ENCODE measurements around the gene STX8.
"Not testable (repeated sequence)": the region's sequence is repeated elsewhere in the genome, so short reads cannot be mapped to it uniquely, and the experiment has no call there.

The STX8 gene

DNA sequence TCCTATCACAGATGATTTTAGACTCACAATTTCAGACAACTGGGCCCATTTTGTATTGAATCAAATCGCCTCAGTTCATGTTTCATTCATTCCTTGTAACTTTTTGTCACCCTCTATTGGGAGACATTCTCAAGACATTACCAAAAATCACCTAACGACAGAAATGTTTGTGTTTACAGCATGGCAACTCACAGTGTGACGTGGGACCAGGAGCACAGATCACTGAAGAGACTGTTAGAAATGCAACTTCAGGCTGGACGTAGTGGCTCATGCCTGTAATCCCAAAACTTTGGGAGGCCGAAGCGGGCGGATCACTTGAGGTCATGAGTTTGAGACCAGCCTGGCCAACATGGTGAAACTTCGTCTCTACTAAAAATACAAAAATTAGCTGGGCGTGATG lies 304.7 kb downstream of the STX8 start:
- no peak for DNase-seq (ENCODE audit: low read depth in 2 of 3, low spot score in 1 of 3)

DNA sequence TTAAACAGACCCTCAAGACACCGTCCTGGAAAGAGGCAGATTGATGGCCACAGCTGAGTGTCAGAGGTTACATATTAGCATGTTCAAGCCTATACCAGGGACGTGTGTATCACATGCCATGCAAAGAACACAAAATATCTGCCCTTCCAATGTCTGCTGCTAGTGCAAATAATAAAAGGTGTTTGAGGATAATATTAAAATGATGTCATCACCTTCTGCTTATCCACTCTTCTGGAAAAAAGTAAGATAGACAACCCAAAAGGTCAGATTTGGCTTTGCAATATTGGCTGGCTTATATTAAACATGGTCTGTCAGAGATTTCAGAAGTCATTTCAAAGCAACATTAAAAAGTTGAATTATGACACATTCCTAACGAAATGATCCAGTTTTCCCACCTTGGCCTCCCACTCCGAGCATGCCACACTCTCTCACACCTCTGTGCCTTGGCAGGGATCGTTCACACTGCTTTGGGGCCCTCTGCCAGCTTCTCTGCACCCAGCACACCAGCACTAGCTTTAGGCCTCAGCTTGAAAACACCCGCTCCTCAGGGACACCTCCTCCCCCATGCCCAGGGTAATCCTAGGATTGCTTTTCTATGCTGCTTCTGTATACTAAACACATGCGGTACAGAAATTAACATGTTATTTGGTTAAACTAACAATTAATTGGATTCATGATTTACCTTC lies 306.1 kb downstream of the STX8 start:
- DNase-seq (ENCODE audit: low read depth in 2 of 3, low spot score in 1 of 3), result no peak

DNA sequence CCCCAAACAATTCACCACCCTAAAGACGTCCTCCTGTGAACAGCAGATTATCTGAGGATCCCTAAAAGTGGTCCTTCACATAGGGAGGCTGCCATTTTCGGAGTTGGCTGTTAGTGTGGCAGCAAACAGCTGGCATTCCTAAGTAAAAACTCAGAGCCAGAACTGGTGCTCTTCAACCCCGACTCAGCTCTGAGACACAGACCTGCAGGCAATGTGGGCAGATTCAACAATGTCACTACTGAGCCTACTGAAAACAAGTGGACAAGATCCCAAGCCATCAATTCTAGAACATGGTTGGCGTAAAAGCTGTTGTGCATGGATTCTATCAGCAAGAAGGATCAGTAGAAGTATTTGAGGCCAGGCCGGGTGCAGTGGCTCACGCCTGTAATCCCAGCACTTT lies 307.1 kb downstream of the STX8 start:
- no peak for DNase-seq (ENCODE audit: low read depth in 2 of 3, low spot score in 1 of 3)

DNA sequence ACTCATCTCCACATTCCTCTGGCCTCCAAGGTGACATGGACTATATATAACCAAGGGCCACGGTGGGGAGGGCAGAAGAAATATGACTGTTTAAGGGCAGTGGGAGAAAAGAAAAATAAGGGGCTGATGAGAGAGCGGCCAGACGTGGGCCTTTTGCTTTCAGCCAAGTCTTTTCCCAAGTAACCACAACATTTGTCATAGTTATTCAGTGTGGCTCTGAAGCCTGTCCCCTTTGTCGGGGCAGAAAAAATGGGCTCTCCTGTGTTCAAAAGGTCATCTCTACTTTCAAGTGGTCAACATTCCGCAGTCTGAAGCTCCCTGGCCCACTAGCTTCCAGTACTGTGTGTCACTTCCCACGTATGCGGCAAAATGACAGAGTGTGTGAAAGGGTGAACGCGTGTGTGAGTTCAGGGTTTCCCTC lies 308.9 kb downstream of the STX8 start:
- DNase-seq (ENCODE audit: low read depth in 2 of 3, low spot score in 1 of 3), result no peak

DNA sequence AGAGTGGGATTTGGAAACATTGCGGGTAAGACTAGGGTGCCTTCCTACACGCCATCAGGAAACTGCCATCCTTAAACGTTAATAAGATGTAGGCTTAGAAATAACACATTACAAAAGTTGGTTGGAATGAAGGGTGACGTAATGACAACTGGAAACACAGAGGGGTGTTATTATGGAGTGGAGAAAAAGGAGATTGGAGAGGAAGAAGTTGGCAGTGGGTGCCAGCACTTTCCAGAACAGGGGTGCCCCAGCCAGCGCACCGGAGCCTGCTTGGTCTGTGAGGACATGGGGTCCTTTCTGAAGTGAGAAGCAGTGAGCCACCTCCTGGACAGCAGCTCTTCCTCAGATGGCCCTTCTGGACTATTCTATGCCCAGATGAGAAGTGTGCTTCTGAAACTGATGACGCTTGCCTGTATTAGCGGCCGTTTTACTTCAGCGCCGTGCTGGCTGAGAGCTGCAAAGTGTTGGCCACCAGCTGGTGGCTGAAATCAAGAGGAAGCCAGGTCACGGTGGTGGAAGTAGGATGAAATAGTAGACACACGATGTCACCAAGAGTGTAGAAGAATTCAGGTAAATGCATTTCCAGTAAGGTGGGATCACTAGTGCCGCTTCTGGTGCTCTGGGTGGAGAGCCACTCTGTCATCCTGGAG lies 309.5 kb downstream of the STX8 start:
- DNase-seq (ENCODE audit: low read depth in 2 of 3, low spot score in 1 of 3), result no peak

DNA sequence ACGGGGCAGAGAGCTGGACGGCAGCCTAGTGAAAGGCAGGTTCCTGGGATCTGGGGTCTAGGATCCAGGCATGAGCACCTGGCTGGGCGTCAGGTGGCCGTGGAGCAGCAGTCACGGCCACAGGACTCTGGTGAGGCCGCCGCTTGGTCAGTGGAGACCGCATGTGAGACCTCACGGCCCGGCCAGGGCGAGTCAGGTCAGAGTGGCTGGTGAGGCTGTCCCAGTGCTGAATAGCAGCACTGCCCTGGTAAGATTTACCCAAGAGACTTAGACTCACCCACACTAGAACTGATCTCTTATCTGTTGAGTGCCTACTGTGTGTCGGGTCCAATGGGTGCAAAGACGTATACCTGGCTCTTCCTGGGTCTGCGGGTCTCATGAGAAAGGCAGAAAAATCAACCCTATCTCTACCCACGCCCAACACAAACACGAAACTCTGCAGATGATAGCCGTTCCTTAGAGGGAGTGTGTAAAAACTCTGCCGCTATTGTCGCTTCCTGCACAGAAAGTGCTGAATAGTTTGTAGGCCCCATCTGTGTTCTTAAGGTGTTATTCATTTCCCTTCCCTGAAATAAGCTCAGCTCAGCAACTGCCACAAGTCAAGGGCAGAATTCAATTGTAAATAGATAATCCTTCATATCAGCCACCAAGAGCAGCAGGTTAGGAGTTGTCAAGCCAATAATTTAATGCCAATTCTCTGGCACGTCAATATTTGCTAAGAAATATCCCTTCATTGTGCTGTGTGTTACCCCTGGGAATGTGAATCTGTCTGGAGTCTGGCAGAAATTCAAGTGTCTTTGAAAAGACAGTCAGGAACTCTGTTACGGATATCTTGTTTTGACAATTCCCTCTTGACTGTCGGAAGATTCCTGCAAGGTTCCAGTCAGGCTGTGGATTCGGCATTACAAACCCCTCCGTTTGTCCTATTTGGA lies 314.3 kb downstream of the STX8 start:
- DNase-seq (ENCODE audit: low read depth in 2 of 3, low spot score in 1 of 3), result no peak

- no peak for DNase-seq (ENCODE audit: low read depth in 2 of 3, low spot score in 1 of 3)
Measured at GRCh38 chr17:9259419-9259818, 316.2 kb downstream of the STX8 start.

DNA sequence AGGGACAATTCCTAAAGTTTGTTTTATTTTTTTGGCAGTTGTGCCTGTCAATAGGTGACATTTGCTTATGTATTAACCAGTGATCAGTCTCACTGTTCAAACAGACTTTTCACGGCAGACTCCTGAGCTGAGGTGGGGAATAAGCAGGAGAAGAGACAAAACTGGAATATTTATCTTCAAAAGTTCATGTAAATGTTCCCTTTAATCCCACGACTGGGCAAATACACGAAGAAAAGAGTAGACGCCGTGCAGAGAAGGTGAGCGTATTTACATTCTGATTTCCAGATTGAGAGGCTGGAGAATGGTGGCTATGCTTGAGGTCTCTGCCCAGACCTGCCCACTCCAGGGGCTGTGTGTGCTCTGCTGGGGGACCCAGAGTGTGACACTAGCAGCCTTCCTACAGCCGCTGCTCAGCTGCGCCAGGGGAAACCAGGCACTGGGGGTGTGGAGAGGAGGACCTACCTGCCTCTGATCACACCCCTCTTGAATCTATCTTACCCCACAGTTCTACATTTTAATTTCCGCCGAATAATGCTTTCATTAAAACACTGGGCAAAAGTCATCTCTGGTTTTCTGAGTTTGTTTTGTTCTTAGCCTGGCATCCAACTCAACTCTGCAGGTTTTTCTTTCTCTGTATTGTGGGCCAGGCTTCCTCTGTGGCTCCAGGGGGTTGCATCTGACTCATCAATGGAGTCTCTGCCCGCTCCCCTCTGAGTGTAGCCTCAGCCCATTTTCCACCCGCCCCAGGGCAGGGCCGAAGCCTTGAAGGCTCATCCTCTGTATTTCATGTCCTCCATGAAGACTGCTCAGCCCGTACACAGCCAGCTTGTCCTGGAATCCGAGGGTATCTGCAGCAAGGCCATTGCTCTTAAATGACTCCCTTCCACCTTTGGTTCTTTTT lies 317.3 kb downstream of the STX8 start:
- DNase-seq (ENCODE audit: low read depth in 2 of 3, low spot score in 1 of 3), result no peak

DNA sequence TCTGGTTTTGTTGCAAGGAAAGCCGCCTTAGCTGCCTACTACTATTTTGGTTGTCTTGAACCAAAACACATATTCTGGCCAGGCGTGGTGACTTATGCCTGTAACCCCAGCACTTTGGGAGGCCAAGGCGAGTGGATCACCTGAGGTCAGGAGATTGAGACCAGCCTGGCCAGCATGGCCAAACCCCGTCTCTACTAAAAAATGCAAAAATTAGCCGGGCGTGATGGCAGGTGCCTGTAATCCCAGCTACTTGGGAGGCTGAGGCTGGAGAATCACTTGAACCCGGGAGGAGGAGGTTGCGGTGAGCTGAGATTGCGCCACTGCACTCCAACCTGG lies 318.0 kb downstream of the STX8 start:
- DNase-seq (ENCODE audit: low read depth in 2 of 3, low spot score in 1 of 3), result not testable (repeated sequence)

DNA sequence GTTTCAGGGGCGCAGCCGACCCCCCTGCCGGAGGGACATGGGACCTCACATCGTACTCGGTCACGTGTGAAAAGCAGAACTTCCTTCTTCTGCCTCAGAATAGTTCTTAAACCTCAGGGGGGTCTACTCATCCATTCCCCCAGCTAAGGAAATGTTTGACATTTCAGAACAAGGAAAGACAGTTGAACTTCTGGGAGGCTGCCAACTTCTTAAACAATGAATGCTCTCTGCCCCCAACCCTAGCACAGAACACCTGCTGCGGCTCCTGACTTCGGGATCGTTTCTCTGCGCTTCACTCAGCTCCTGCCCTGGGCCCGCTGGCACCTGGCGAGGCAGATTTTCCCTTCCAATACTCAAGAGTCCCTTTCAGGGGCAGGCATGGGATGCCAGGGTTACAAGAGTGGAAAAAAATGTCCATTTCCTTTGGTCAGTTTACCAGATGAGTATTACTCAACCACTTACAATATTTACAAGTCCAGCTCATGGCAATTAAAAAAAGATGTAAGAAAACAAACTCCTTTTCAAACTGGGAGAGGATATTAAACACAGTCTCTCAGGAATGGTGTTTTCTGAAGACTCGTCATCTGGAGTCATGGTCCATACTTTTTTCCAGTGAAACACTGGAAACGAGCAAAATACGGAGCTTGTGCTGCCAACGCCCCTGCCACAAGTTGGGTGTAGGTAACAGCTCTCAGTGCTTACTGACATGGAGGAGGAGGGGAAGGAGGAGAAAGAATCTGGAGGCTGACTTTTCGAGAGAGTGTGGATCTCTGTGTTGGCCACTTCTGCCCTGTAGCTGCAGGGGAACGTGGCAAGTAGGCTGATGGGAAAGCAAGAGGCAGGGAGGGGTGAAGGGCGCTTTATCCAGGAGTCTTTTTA lies 318.6 kb downstream of the STX8 start:
- no peak for DNase-seq (ENCODE audit: low read depth in 2 of 3, low spot score in 1 of 3)

GRCh38 chr17:9256361-9256750 lies 319.3 kb downstream of the STX8 start:
- no peak for DNase-seq (ENCODE audit: low read depth in 2 of 3, low spot score in 1 of 3)

- no peak for DNase-seq (ENCODE audit: low read depth in 2 of 3, low spot score in 1 of 3)
Measured at GRCh38 chr17:9255833-9256232, 319.8 kb downstream of the STX8 start.

GRCh38 chr17:9254841-9255240 lies 320.8 kb downstream of the STX8 start:
- no peak for DNase-seq (ENCODE audit: low read depth in 2 of 3, low spot score in 1 of 3)

GRCh38 chr17:9253308-9253707 lies 322.3 kb downstream of the STX8 start:
- no peak for DNase-seq (ENCODE audit: low read depth in 2 of 3, low spot score in 1 of 3)

- no peak for DNase-seq (ENCODE audit: low read depth in 2 of 3, low spot score in 1 of 3)
Measured at GRCh38 chr17:9251273-9251672, 324.3 kb downstream of the STX8 start.

DNA sequence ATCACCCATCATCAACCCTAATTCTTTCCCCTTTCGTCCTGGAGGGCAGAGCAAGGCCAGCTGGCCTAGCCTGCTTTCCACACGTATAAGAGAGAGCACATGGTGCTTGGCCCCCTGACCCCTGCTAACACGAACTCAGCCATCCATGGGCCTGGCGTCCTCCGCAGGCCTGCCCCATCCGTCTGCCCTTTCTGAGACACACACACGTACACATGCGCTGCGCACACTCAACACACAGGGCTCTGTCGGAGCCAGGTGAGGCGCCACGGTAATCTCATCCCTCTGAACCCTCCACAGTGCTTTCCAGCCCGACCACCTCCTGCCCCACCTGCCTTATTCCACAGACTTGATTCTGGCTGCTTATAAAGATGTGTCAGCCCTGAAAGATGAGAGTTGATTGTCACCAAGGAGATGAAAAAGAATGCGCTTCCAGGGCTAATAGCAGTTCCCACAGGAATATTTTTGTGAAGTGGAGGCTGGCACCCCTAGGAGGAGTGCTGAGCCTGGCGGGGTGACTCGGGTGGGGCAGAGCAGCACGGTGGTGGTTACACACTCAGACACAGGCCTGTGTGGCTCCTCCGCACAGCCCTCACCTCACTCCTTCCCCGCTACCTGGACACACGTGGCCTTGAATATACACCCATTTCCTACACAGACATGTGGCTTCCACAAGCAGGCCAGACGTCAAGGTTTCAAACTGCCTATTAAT lies 326.2 kb downstream of the STX8 start:
- no peak for DNase-seq (ENCODE audit: low read depth in 2 of 3, low spot score in 1 of 3)

DNA sequence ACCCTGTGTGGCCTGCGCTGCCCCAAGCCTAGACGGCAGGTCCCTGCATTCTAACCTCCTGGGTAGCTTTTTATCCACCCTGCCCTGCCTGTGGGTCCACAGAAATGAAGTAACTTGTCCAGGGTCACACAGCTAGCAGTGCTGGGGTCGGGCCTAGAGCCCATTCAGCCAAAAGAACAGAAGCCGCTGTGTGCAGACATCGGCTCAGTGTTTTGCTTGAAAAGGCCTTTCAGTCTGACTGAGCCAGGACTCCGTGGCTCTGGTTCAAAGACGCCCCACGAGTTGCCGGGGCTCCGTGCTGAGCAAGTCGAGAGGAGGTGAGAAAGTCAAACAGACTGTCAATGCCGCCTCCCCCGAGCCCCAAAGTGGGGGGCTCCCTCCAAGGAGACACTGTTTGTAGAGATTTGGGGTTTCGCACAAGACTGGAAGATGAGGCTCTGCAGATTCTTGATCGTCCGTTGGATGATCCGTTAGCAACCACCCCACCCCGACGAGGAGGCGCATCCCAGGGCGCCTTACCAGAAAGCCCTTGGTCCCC lies 328.1 kb downstream of the STX8 start:
- DNase-seq (ENCODE audit: low read depth in 2 of 3, low spot score in 1 of 3), result no peak

- DNase-seq (ENCODE audit: low read depth in 2 of 3, low spot score in 1 of 3), result no peak
Measured at GRCh38 chr17:9244066-9245052, 331.3 kb downstream of the STX8 start.
